Prostate gland (tissue), 2 donors: ENCODE measurements around the gene MIEF2. TPM values are rescaled to one million over a fixed set of nuclear protein-coding genes. Genes with fewer than 3 reads are reported as not detected.

Experiments used
- DNase-seq: peaks from one replicate; pipeline ENCODE4 v3.0.0-alpha.2; 2019; ENCODE audit warnings: low spot score
- H3K27ac ChIP-seq, 2 donors: fragments of 200-600 bp; sonication (generic); 2 replicates each; pipeline ENCODE4 v1.5.1; 2017 to 2019
- H3K27me3 ChIP-seq: fragments of 200-600 bp; sonication (generic); replicated peaks from 2 replicates; pipeline ENCODE4 v1.5.1; 2019; ENCODE audit not compliant: insufficient read depth
- H3K36me3 ChIP-seq, 2 donors: fragments of 200-600 bp; sonication (generic); 1 replicate in 1 of 2; 2 replicates in 1 of 2; pipeline versions ENCODE4 v1.5.1 to v1.8.1; 2017 to 2019
- H3K4me1 ChIP-seq: fragments of 200-600 bp; sonication (generic); replicated peaks from 2 replicates; pipeline ENCODE4 v1.5.1; 2019
- H3K4me3 ChIP-seq, 2 donors: fragments of 200-600 bp; sonication (generic); 2 replicates each; pipeline ENCODE4 v1.5.1; 2017 to 2019
- H3K9me3 ChIP-seq: fragments of 200-600 bp; sonication (generic); 2 replicates; pipeline ENCODE4 v1.5.1; 2017
- POLR2A ChIP-seq: fragments of 450-650 bp; IDR thresholded peaks from one replicate; pipeline ENCODE4 v1.6.1; 2016; ENCODE audit warnings: antibody characterized with exemption, mild to moderate bottlenecking
- POLR2AphosphoS5 ChIP-seq: sonication (generic); formaldehyde crosslinking; IDR thresholded peaks from one replicate; pipeline ENCODE4 v1.6.1; 2017; ENCODE audit warnings: antibody characterized with exemption
- WGBS: methylation state at CpG from one replicate; pipeline ENCODE4 v1.1.5; 2018; 5-methylcytosine and 5-hydroxymethylcytosine counted together
- intact Hi-C: fragments of 100-400 bp; cut with DNase I; formaldehyde crosslinking; loops from one replicate; pipeline ENCODE4 v1.14.2; 2022
- total RNA-seq, 2 donors: library from RNA; depleted of rRNA; stranded (reverse); fragments of >200 nt; gene quantifications; one replicate each; pipeline ENCODE4 v1.1.0, GENCODE V29; 2016
- TF ChIP-seq, protein P1 (sequence below), 4 experiments: fragments of 200-600 bp in 2 of 4; fragments of 450-650 bp in 2 of 4; sonication (generic) in 2 of 4; IDR thresholded peaks; 1 replicate in 3 of 4; 2 replicates in 1 of 4; pipeline ENCODE4 v1.5.1; 2016 to 2019; ENCODE audit warnings: antibody characterized with exemption in 4 of 4, mild to moderate bottlenecking in 2 of 4, moderate library complexity in 2 of 4

MIEF2 gene
- total RNA-seq, 2 donors from 2014 or later = 22.3 to 28.7 TPM

DNA sequence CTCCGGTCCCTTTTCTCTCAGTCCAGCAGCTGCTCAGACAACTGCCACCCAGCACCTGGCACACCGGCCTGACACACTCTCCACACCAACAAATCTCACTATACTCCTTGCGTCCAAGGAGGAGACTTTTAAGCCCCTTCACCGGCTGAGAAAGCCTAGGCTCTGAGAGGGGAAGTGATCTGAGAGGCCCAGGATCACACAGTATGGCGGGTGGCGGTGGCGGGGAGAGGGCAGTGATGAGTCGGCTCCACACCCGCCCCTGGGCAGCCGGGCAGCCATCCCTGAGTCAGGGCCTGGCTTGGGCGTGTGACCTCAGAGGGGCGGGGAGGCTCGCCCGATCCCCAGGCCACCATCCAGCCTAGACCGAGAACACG lies 2.5 kb upstream of the MIEF2 start:
- no peaks in the 10 kb centered on the region for H3K27me3 ChIP-seq
- peak overlapping the region; percentile 85 to 93 for H3K27ac ChIP-seq
- H3K4me1 ChIP-seq = peaks cover 14% of the 10 kb centered on the region
- 0% methylated on average over 12 of the region's 16 CpGs for WGBS
- H3K9me3 ChIP-seq = no peaks in the 10 kb centered on the region
- intact Hi-C loops = loop anchor here (5.0 kb wide), 1 partner anchor 54 kb away; the partner anchor contains the start of gene TOP3A
- H3K36me3 ChIP-seq = peaks cover 5 to 7% of the 10 kb centered on the region in 2 donors
- TF ChIP-seq POLR2A = peak; percentile 38
- no peak for TF ChIP-seq POLR2AphosphoS5
- TF ChIP-seq, protein P1, sequence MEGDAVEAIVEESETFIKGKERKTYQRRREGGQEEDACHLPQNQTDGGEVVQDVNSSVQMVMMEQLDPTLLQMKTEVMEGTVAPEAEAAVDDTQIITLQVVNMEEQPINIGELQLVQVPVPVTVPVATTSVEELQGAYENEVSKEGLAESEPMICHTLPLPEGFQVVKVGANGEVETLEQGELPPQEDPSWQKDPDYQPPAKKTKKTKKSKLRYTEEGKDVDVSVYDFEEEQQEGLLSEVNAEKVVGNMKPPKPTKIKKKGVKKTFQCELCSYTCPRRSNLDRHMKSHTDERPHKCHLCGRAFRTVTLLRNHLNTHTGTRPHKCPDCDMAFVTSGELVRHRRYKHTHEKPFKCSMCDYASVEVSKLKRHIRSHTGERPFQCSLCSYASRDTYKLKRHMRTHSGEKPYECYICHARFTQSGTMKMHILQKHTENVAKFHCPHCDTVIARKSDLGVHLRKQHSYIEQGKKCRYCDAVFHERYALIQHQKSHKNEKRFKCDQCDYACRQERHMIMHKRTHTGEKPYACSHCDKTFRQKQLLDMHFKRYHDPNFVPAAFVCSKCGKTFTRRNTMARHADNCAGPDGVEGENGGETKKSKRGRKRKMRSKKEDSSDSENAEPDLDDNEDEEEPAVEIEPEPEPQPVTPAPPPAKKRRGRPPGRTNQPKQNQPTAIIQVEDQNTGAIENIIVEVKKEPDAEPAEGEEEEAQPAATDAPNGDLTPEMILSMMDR (IDR thresholded peaks at IDR 0.05) = no peak
- peak overlapping the region; percentile 73 to 98 for H3K4me3 ChIP-seq
- peak; percentile 54 for DNase-seq

DNA sequence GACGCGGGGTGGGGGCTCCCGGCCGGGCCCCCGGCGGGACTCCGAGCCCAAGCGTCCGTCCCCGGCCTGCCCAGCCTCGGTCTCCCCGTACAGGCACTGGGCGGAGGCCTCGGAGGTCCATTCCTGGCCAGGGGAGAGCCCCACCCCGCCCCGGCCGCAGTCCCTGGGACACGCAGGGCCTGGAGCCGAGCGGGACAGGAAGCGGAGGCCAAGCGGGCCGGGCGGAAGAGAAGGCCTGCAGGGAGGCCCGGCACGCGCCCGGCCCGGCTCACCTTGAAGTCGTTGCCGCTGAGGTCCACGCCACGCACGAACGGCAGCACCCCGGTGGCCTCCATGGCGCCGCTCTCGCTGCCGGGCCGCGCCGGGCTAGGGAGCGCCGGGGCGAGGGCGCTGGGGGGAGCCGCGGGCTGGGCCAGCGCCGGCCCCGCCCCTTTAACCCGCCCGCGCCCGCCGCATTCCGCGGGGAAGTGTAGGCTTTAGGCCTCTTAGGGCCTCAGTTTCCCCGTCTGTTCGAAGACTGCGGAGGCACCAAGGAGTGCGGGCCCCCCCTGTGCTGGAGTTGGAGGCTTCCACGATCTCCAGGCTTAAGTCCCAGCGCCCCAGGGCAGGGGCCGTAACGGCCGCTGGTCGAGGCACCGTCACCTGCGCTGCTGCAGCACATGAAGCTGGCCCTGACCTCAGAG lies 2.0 kb upstream of the MIEF2 start, which contains the start of gene FLII:
FLII (minus strand) TSS at position 383 of the 683 bp plus-strand sequence; CDS start at position 335, 48 bp downstream.
- DNase-seq = peak; percentile 36
- under 1% methylated on average over 48 of the region's 71 CpGs for WGBS
- peak within 1 kb of the TSS; percentile 85 to 93 for H3K27ac ChIP-seq
- H3K36me3 ChIP-seq = peaks cover 2 to 9% of the 10 kb centered on the region in 2 donors
- intact Hi-C loops = loop anchor here (5.0 kb wide), 1 partner anchor 54 kb away; the partner anchor contains the start of gene TOP3A
- no peaks in the 10 kb centered on the region for H3K27me3 ChIP-seq
- peak within 1 kb of the TSS; percentile 73 to 98 for H3K4me3 ChIP-seq
- TF ChIP-seq POLR2A = peak; percentile 65
- TF ChIP-seq, protein P1 (IDR thresholded peaks at IDR 0.05) = no peak
- H3K4me1 ChIP-seq = peaks cover 14% of the 10 kb centered on the region
- no peaks in the 10 kb centered on the region for H3K9me3 ChIP-seq

DNA sequence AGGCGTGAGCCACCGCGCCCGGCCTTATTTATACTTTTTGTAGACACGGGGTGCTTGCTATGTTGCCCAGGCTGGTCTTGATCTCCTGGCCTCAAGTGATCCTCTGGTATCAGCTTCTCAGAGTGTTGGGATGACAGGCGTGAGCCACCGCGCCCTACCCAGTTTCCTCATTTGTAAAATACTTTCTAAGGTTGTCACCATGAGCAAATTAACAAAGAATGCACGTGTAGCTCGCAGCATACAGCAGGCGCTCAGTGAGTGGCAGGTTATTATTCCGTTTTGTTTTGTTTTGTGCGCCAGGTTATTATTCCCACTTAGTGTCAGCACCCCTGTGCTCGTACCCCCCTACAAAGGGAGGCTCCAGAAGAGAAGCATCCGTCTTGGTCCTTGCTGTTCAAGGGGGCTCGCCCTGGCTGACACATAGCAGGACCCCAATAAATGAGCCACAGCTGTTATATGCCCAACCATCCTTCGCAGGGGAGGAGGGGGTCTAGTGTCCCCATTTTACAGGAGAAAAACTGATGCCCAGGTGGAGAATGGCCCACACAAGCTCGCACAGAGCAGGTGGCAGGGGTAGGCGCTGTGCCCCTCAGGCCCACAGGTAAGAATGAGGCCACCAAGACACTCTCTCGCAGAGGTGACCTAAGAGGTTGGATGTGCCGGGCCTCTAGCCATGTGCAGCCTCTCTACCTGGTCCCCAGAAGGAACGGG lies 686 bp upstream of the MIEF2 start:
- no peak for TF ChIP-seq POLR2AphosphoS5
- TF ChIP-seq POLR2A = no peak
- TF ChIP-seq, protein P1 (IDR thresholded peaks at IDR 0.05) = no peak
- intact Hi-C loops = loop anchor here (5.0 kb wide), 1 partner anchor 53 kb away; the partner anchor contains the start of gene TOP3A
- Histone ChIP-seq H3K4me3 (peak overlapping the region; percentile 72 to 87), H3K4me1 (peaks cover 14% of the 10 kb centered on the region), H3K9me3 (no peaks in the 10 kb centered on the region), H3K27me3 (no peaks in the 10 kb centered on the region), H3K36me3 (peaks cover 9 to 14% of the 10 kb centered on the region in 2 donors), H3K27ac (peak overlapping the region; percentile 88 to 95)
- WGBS = 66% methylated on average over 22 of the region's 22 CpGs
- no peak for DNase-seq

DNA sequence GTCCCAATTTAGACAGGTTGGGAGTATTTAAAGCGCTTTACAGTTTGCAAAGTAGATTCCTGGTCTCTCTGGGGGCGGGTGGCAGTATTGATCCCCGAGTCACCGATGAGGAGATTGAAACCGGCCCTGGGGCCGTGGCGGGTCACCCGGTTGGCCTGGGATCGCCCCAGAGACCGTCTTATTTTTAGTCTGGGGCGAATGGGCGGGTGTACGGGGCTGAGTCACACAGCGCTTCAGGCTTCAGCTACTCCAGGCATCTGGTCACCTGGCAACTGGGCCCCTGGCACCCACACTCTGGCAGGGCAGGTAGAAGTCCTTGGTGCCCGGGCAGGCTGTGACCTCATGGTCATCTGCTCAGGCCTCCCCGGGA lies 669 bp downstream of the MIEF2 start:
- intact Hi-C loops = no loop called here
- TF ChIP-seq, protein P1 (IDR thresholded peaks at IDR 0.05) = no peak
- TF ChIP-seq POLR2AphosphoS5 (no peak), POLR2A (no peak)
- WGBS = under 1% methylated on average over 14 of the region's 16 CpGs
- DNase-seq = peak; percentile 57
- Histone ChIP-seq H3K36me3 (peaks cover 11 to 19% of the 10 kb centered on the region in 2 donors), H3K4me1 (peaks cover 14% of the 10 kb centered on the region), H3K9me3 (no peaks in the 10 kb centered on the region), H3K4me3 (peak overlapping the region; percentile 72 to 87), H3K27me3 (no peaks in the 10 kb centered on the region), H3K27ac (peak overlapping the region; percentile 88 to 95)
